Esophagus squamous epithelium (tissue), 5 donors: ENCODE results near the gene TTC21A. TPM values are rescaled to one million over a fixed set of nuclear protein-coding genes. Genes with fewer than 3 reads are reported as not detected.

Experiments used
- DNase-seq: peaks from one replicate; lab custom pipeline; 2025; lab: John Stamatoyannopoulos, UW
- H3K27ac ChIP-seq, 4 donors: fragments of 200-600 bp; sonication (generic); one replicate each; pipeline ENCODE4 v1.5.1; 2016 to 2019; ENCODE audit warnings: mild to moderate bottlenecking in 1 of 4
- H3K27me3 ChIP-seq, 4 donors: fragments of 200-600 bp; sonication (generic); 1 replicate in 3 of 4; 2 replicates in 1 of 4; pipeline versions ENCODE4 v1.5.1 to v1.6.0; 2017 to 2021; ENCODE audit warnings: antibody characterized with exemption in 1 of 4
- H3K36me3 ChIP-seq, 3 donors: fragments of 200-600 bp; sonication (generic); one replicate each; pipeline ENCODE4 v1.5.1; 2016 to 2019
- H3K4me1 ChIP-seq, 3 donors: fragments of 200-600 bp; sonication (generic); one replicate each; pipeline ENCODE4 v1.5.1; 2017 to 2019
- H3K4me3 ChIP-seq, 4 donors: fragments of 200-600 bp; sonication (generic); 1 replicate in 3 of 4; 2 replicates in 1 of 4; pipeline ENCODE4 v1.5.1; 2016 to 2019; ENCODE audit warnings: mild to moderate bottlenecking in 2 of 4, moderate library complexity in 1 of 4
- H3K9me3 ChIP-seq, 3 donors: fragments of 200-600 bp; sonication (generic); one replicate each; pipeline ENCODE4 v1.5.1; 2016 to 2019
- POLR2A ChIP-seq, 4 donors: fragments of 450-650 bp; IDR thresholded peaks; one replicate each; pipeline ENCODE4 v1.6.1; 2017; ENCODE audit warnings: antibody characterized with exemption in 4 of 4, mild to moderate bottlenecking in 4 of 4, moderate library complexity in 3 of 4
- WGBS, 2 donors: methylation state at CpG; one replicate each; pipeline ENCODE4 v1.1.5; 2018; 5-methylcytosine and 5-hydroxymethylcytosine counted together
- intact Hi-C: fragments of 100-400 bp; cut with DNase I; formaldehyde crosslinking; loops from one replicate; pipeline ENCODE4 v1.15.0; 2022
- total RNA-seq, 4 donors: library from RNA; depleted of rRNA; stranded (reverse); fragments of >200 nt; gene quantifications; one replicate each; pipeline ENCODE4 v1.1.0, GENCODE V29; 2016
- TF ChIP-seq, protein P1 (sequence below), 6 experiments: fragments of 450-650 bp in 4 of 6; fragments of 200-600 bp in 2 of 6; sonication (generic) in 2 of 6; IDR thresholded peaks; one replicate each; pipeline ENCODE4 v1.5.1; 2016 to 2019; ENCODE audit warnings: antibody characterized with exemption in 6 of 6, mild to moderate bottlenecking in 4 of 6, moderate library complexity in 4 of 6
- donor health status: DM: yes; HTN: yes; CAD: no.

TTC21A gene
- total RNA-seq, 4 donors from 2014 or later, result 1.6 to 2.9 (median 2.5) TPM

DNA sequence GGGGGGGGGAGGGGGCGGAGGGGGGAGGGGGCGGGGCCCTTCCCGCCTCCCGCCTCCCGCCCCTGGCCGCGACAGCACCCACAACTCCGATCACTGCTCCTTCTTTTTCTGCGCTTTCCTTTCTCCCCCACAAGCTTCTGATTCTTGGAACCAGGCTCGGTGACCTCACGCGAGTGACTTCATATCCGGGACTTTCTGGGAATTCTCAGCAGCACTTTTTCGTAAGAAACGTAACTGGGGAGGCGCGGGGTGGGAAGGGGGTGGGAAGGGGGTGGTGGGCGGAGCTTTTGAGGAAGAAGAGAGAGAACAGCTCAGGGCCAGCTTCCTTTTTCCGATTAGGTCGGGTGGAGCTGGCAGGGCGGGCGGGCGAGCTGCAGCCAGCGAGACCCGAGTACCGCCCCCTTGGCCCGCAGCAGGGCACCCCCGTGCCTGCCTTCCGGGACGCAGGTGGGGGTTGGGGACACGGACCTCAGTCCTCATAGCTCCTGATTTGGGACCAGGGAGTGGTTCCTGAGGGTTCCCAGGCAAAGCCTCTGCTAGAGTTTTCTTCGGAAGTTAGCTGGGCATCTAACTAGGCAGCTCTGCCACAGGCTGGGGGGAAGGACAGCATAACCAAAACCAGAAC lies 70.3 kb downstream of the TTC21A start:
- intact Hi-C loops, result no loop called here
- H3K4me1 ChIP-seq, result peaks cover 19 to 62% (median 34%) of the 10 kb centered on the region in 3 donors
- DNase-seq, result peak; percentile 52
- H3K27ac ChIP-seq, result peak overlapping the region; percentile 76 to 90 (median 88)
- peak overlapping the region; percentile 23 to 67 (median 50) for H3K4me3 ChIP-seq
- H3K27me3 ChIP-seq, result no peaks in the 10 kb centered on the region
- no peaks in the 10 kb centered on the region for H3K9me3 ChIP-seq
- TF ChIP-seq POLR2A (IDR thresholded peaks at IDR 0.05), result peak in 2 of 4 donors; percentile 35 to 58
- TF ChIP-seq, protein P1, sequence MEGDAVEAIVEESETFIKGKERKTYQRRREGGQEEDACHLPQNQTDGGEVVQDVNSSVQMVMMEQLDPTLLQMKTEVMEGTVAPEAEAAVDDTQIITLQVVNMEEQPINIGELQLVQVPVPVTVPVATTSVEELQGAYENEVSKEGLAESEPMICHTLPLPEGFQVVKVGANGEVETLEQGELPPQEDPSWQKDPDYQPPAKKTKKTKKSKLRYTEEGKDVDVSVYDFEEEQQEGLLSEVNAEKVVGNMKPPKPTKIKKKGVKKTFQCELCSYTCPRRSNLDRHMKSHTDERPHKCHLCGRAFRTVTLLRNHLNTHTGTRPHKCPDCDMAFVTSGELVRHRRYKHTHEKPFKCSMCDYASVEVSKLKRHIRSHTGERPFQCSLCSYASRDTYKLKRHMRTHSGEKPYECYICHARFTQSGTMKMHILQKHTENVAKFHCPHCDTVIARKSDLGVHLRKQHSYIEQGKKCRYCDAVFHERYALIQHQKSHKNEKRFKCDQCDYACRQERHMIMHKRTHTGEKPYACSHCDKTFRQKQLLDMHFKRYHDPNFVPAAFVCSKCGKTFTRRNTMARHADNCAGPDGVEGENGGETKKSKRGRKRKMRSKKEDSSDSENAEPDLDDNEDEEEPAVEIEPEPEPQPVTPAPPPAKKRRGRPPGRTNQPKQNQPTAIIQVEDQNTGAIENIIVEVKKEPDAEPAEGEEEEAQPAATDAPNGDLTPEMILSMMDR (IDR thresholded peaks at IDR 0.05), result no peak
- 2 to 3% methylated on average over 8 to 10 of the region's 32 CpGs for WGBS, 2 donors
- H3K36me3 ChIP-seq, result no peaks in the 10 kb centered on the region

DNA sequence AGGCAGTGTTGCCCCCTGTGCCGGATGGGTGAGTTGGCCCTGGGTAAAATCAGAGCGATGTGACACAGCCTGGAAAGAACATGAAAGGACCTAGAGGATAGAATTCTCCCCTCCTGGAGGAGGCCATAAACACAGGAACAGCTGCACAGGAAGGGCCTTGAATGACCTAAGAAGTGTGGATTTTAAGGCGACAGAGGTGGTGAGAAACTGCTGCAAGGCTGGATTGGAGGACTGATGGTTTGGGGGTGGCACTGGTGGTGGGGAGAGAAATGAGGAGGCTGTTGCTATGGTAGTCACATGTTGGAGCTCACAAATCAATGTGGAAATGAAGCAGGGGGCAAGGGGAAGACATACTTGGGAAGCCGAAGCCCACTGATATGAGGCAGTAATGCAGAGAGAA lies 71.1 kb downstream of the TTC21A start:
- peaks cover 19 to 69% (median 34%) of the 10 kb centered on the region in 3 donors for H3K4me1 ChIP-seq

DNA sequence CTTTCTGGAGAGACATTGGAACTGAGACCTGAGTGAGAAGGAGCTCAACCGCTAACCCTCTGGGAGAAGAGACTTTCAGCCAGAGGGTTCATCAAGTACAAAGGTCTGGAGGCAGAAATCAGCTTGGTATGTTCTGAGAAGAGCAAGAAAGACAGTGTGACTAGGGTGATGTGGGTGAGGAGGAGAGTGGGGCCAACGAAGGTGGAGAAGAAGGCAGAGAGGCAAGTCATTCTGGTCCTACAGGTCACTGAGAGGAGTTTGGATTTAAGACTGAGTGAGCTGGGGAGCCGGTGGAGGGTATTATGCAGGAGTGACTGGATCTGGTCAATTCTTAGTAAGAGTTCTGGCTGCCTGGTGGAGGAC lies 72.7 kb downstream of the TTC21A start:
- Histone ChIP-seq H3K27ac (peak overlapping the region; percentile 72 to 90 (median 88)), H3K36me3 (no peaks in the 10 kb centered on the region), H3K4me1 (peaks cover 19 to 77% (median 34%) of the 10 kb centered on the region in 3 donors), H3K4me3 (peak overlapping the region; percentile 14 to 55 (median 38)), H3K27me3 (no peaks in the 10 kb centered on the region), H3K9me3 (no peaks in the 10 kb centered on the region)
- 32 to 46% methylated on average over 3 of the region's 3 CpGs for WGBS, 2 donors
- no peak for DNase-seq
- intact Hi-C loops, result loop anchor here (5.0 kb wide), 1 partner anchor 33 kb away; no protein-coding TSS in a partner anchor
- TF ChIP-seq, protein P1 (IDR thresholded peaks at IDR 0.05), result no peak

More for the DNA sequence above, 71.1 kb downstream of the TTC21A start:
- Histone ChIP-seq H3K4me3 (peak overlapping the region in 3 of 4 donors; percentile 48 to 67 (median 51)), H3K36me3 (no peaks in the 10 kb centered on the region), H3K9me3 (no peaks in the 10 kb centered on the region), H3K27me3 (no peaks in the 10 kb centered on the region), H3K27ac (peak overlapping the region; percentile 76 to 90 (median 88))
- WGBS, 2 donors, result 72 to 73% methylated on average over 4 of the region's 4 CpGs
- no peak for DNase-seq
- TF ChIP-seq POLR2A (IDR thresholded peaks at IDR 0.05), result no peak
- TF ChIP-seq, protein P1 (IDR thresholded peaks at IDR 0.05), result no peak
- intact Hi-C loops, result no loop called here

DNA sequence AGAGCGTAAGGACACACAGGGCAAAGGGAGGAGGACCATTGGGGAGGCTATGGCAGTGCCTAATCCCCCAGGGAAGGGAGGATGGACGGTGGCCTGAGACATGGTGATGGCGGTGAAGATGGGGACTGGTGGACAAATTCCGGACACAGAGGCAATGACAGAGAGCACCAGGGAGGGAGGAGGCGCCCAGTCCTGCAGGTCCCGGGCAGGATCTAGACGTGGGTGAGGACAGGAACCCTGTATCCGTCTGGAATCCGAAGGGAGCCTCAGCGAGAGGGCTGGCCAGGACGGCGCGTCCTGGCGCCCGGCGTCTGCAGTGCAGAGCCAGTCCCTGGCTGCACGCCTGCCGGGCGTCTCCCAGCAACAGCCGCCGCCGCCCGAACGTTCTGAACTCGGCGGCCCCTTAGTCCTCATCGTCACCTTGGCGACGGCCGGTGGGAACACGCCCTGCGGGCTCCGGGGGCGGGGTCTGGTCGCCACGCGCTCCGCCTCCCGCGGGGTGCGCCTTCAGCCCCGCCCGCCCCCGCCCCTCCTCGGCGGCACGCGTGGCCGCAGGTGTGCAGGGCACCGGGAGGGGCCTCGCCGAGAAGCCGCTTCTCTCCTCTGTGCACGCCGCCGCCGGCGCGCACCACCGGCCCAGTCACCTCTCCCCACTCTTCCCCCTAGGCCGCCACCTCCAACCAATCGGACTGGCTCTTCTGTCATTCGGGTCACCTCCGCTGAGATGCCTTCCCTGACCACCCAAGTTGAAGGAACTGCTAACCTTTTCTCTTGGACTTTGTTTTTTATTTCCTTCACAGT lies 73.3 kb downstream of the TTC21A start:
- Histone ChIP-seq H3K9me3 (no peaks in the 10 kb centered on the region), H3K36me3 (no peaks in the 10 kb centered on the region), H3K27me3 (no peaks in the 10 kb centered on the region), H3K4me3 (peak overlapping the region; percentile 14 to 55 (median 38)), H3K4me1 (peaks cover 19 to 80% (median 34%) of the 10 kb centered on the region in 3 donors), H3K27ac (peak overlapping the region; percentile 72 to 90 (median 88))
- TF ChIP-seq, protein P1 (IDR thresholded peaks at IDR 0.05), result peak in 3 of 6 experiments; percentile 27 to 44 (median 32)
- peak in 1 of 4 donors; percentile 30 for TF ChIP-seq POLR2A (IDR thresholded peaks at IDR 0.05)
- intact Hi-C loops, result loop anchor here (5.0 kb wide), 1 partner anchor 33 kb away; no protein-coding TSS in a partner anchor
- 6 to 10% methylated on average over 6 to 21 of the region's 64 CpGs for WGBS, 2 donors
- peak; percentile 40 for DNase-seq
